GM23248 (cell line): ENCODE measurements around the gene DEFB123. TPM values are rescaled to one million over a fixed set of nuclear protein-coding genes. Genes with fewer than 3 reads are reported as not detected.

Experiments used
- DNase-seq: peaks from one replicate; pipeline ENCODE4 v3.0.0-alpha.2; 2015
- H2AFZ ChIP-seq: fragments of 200-600 bp; sonication (generic); 2 replicates; pipeline ENCODE4 v1.6.1; 2016; ENCODE audit warnings: antibody characterized with exemption
- H3F3A ChIP-seq: fragments of 200-600 bp; sonication (generic); 2 replicates; pipeline ENCODE4 v1.6.1; 2016; ENCODE audit warnings: mild to moderate bottlenecking, antibody characterized with exemption, mixed run types; ENCODE audit not compliant: insufficient read depth
- H3K27ac ChIP-seq: fragments of 200-600 bp; sonication (generic); 2 replicates; pipeline ENCODE4 v1.5.1; 2016; ENCODE audit warnings: mild to moderate bottlenecking
- H3K27me3 ChIP-seq: fragments of 200-600 bp; sonication (generic); replicated peaks from 2 replicates; pipeline ENCODE4 v1.6.1; 2016; ENCODE audit warnings: mild to moderate bottlenecking; ENCODE audit not compliant: insufficient read depth
- H3K36me3 ChIP-seq: fragments of 200-600 bp; sonication (generic); 2 replicates; pipeline ENCODE4 v1.6.1; 2016; ENCODE audit warnings: low read depth, mild to moderate bottlenecking
- H3K4me1 ChIP-seq: fragments of 200-600 bp; sonication (generic); 2 replicates; pipeline ENCODE4 v1.6.1; 2016; ENCODE audit warnings: mild to moderate bottlenecking; ENCODE audit not compliant: insufficient read depth
- H3K4me2 ChIP-seq: fragments of 200-600 bp; sonication (generic); one replicate; pipeline ENCODE4 v1.6.1; 2016; ENCODE audit warnings: mild to moderate bottlenecking; ENCODE audit not compliant: unreplicated experiment
- H3K4me3 ChIP-seq: fragments of 200-600 bp; sonication (generic); 2 replicates; pipeline ENCODE4 v1.5.1; 2016; ENCODE audit warnings: mild to moderate bottlenecking
- H3K79me2 ChIP-seq: fragments of 200-600 bp; sonication (generic); 2 replicates; pipeline ENCODE4 v1.6.1; 2016; ENCODE audit warnings: mild to moderate bottlenecking; ENCODE audit not compliant: insufficient read depth
- H3K9ac ChIP-seq: fragments of 200-600 bp; sonication (generic); 2 replicates; pipeline ENCODE4 v1.6.1; 2016; ENCODE audit warnings: mild to moderate bottlenecking
- H3K9me2 ChIP-seq: fragments of 200-600 bp; sonication (generic); 2 replicates; pipeline ENCODE4 v1.6.1; 2016; ENCODE audit warnings: mixed run types, mild to moderate bottlenecking, moderate library complexity; ENCODE audit not compliant: insufficient read depth
- H3K9me3 ChIP-seq: fragments of 200-600 bp; sonication (generic); one replicate; pipeline ENCODE4 v1.6.1; 2017; ENCODE audit warnings: low read depth
- H4K20me1 ChIP-seq: fragments of 200-600 bp; sonication (generic); 2 replicates; pipeline ENCODE4 v1.6.0; 2016; ENCODE audit not compliant: insufficient read depth
- EZH2 ChIP-seq: fragments of 200-600 bp; sonication (generic); IDR thresholded peaks from 2 replicates; pipeline ENCODE4 v1.6.1; 2018; ENCODE audit warnings: antibody characterized with exemption, mild to moderate bottlenecking; ENCODE audit not compliant: insufficient read depth, poor library complexity, severe bottlenecking
- EZH2phosphoT487 ChIP-seq: fragments of 200-600 bp; sonication (generic); IDR thresholded peaks from 2 replicates; pipeline ENCODE4 v1.6.1; 2018; ENCODE audit warnings: antibody characterized with exemption, moderate library complexity, mild to moderate bottlenecking, low read depth; ENCODE audit not compliant: insufficient read depth
- WGBS, 2 experiments: methylation state at CpG; one replicate each; pipeline ENCODE4 v1.1.6; 2015 to 2017; ENCODE audit warnings: low lambda C conversion rate in 2 of 2, low coverage in 1 of 2; ENCODE audit errors: missing lambda C conversion rate in 2 of 2; 5-methylcytosine and 5-hydroxymethylcytosine counted together
- in situ Hi-C: fragments of 300-500 bp; cut with MboI; formaldehyde crosslinking; loops from 2 replicates; pipeline ENCODE4 v1.15.0; 2020
- polyA plus RNA-seq: library from polyadenylated mRNA; unstranded; fragments of >200 nt; fragmentation: Nextera tagmentation; extraction: Ambion mirVana; gene quantifications from 2 replicates; pipeline ENCODE4 v1.2.1, GENCODE V29; 2016
- total RNA-seq: library from RNA; depleted of rRNA; stranded (reverse); fragments of >200 nt; shearing (Covaris generic); gene quantifications from 2 replicates; pipeline ENCODE4 v1.2.3, GENCODE V29; 2014; rRNA removed

DEFB123 gene
- total and polyA plus RNA-seq, 2 experiments from 2014 or later, result not detected

DNA sequence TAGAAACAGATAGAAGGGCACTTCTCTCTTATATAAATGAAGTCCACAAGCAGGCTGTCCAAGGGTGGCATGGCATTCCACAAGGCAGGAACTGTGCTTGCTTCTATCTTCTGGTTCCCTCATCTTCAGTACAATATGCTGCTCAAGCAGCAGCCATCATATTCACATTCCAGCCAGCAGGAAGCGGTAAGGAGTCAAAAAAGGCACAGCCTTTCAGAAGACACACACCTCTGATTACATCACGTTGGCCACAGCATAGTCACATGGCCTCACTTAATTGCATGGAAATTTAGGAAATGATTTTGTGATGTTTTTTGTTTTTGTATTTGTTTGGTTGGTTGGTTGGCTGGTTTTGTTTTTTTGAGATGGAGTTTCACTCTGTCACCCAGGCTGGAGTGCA lies 53.7 kb downstream of the DEFB123 start:
- Histone ChIP-seq H3K27me3 (0 out of 2 replicates have a peak, but pooled peaks cover under 1% of the 10 kb centered on the region), H2AFZ (no peak overlapping the region)

DNA sequence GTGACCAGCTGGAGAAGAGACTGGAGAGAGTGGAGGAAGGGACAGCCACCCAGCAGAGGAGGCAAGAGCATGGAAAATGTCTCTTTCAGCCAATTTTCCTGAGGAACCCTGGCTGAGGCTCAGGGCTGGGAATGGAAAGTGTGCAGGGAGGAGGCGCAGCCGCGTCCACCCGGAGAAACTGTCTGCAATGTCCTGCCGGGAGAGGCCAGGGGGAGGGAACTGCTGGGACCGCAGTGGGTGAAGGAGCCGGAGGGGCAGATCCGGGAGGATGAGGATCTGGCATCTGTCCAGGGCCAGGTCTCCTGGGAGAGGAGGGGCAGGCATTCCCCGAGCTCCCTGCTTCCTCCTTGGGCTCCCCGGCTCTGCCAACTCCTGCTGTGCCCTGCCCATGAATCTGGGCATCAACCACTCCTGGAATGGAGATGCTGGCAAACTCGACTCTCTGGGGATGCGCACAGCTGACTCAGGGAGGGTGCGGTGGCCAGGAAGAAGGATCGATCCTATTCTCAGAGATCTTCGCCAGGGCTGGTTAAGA lies 56.4 kb downstream of the DEFB123 start:
- no peaks in the 10 kb centered on the region for H3K9me2 ChIP-seq
- no peaks in the 10 kb centered on the region for H3K27me3 ChIP-seq
- no peaks in the 10 kb centered on the region for H3K36me3 ChIP-seq
- peak; percentile 80 for DNase-seq
- peak overlapping the region; percentile 54 for H3K4me2 ChIP-seq
- H3K4me1 ChIP-seq, result peaks cover 15% of the 10 kb centered on the region
- TF ChIP-seq EZH2phosphoT487 (no peak), EZH2 (no peak)
- peak overlapping the region; percentile 57 for H3K4me3 ChIP-seq
- H3F3A ChIP-seq, result peaks cover 7% of the 10 kb centered on the region; the same call in 1 of the 2 replicates
- H3K79me2 ChIP-seq, result no peaks in the 10 kb centered on the region
- no peaks in the 10 kb centered on the region for H3K9me3 ChIP-seq
- WGBS, 2 experiments, result 1 to 2% methylated on average over 15 of the region's 15 CpGs
- peak overlapping the region; percentile 40; the same call in 1 of the 2 replicates for H3K9ac ChIP-seq
- in situ Hi-C loops, result no loop called here
- H4K20me1 ChIP-seq, result no peaks in the 10 kb centered on the region
- peak overlapping the region; percentile 66 for H2AFZ ChIP-seq
- peak overlapping the region; percentile 34 for H3K27ac ChIP-seq

More for the DNA sequence above, 53.7 kb downstream of the DEFB123 start:
- Histone ChIP-seq H3K9me2 (no peaks in the 10 kb centered on the region), H3K27ac (no peak overlapping the region), H3K4me1 (peaks cover 15% of the 10 kb centered on the region), H3K36me3 (no peaks in the 10 kb centered on the region), H3K9ac (no peak overlapping the region), H3K9me3 (no peaks in the 10 kb centered on the region), H3F3A (peaks cover 7% of the 10 kb centered on the region; the same call in 1 of the 2 replicates), H3K4me3 (no peak overlapping the region), H3K4me2 (no peak overlapping the region), H3K79me2 (no peaks in the 10 kb centered on the region), H4K20me1 (no peaks in the 10 kb centered on the region)
- WGBS, 2 experiments, result 37 to 47% methylated on average over 2 of the region's 2 CpGs
- in situ Hi-C loops, result no loop called here
- DNase-seq, result peak; percentile 60
- TF ChIP-seq EZH2phosphoT487, result no peak
- no peak for TF ChIP-seq EZH2

DNA sequence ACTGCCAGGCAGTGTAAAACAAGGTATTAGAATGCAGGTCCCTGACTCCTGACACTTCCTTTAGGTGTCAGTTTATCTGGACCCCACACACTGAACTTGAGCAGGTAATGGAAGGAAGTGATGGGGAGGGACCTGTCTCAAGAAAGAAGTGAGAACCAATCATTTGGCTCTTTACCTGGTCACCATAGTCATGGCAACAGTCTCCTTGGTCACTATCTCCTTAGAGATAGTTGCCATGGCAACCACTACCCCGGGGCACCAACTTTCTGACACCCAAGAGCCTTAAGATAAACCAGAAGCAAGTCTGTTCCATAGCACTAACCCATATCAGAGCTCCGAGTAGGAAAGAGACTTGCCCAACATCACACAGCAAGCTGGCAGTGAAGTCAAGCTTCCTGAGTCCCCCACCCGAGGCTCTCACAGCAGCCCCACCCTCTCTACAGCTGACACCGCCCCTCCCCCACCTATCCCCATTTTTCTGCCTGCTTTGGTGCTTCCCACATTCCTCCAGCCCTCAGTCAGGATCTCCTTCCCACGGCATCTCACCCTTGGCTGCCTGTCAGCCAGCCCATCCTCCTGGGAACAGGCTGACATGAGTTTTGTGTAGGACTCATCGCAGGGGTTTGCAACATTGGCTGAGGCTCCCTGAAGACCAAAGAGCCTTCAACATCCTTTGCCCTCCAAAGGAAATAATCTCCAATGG lies 57.6 kb downstream of the DEFB123 start:
- peaks cover 15% of the 10 kb centered on the region for H3K4me1 ChIP-seq
- H3K9me2 ChIP-seq, result no peaks in the 10 kb centered on the region
- H3K27me3 ChIP-seq, result no peaks in the 10 kb centered on the region
- no peak overlapping the region for H2AFZ ChIP-seq
- peak overlapping the region; percentile 34 for H3K27ac ChIP-seq
- H3K9me3 ChIP-seq, result no peaks in the 10 kb centered on the region
- H3K4me3 ChIP-seq, result no peak overlapping the region
- peaks cover 7% of the 10 kb centered on the region; the same call in 1 of the 2 replicates for H3F3A ChIP-seq
- no peaks in the 10 kb centered on the region for H3K79me2 ChIP-seq
- no peaks in the 10 kb centered on the region for H3K36me3 ChIP-seq
- in situ Hi-C loops, result no loop called here
- H3K9ac ChIP-seq, result no peak overlapping the region
- TF ChIP-seq EZH2 (no peak), EZH2phosphoT487 (no peak)
- DNase-seq, result peak; percentile 82
- no peak overlapping the region for H3K4me2 ChIP-seq
- WGBS, 2 experiments, result 37 to 41% methylated on average over 5 to 6 of the region's 6 CpGs
- no peaks in the 10 kb centered on the region for H4K20me1 ChIP-seq

Other genes starting within 250 kb of the DEFB123 start
- not detected in 2 replicates for gene DEFB115, start 183.0 kb upstream of the DEFB123 start, total RNA-seq
- not detected in 2 replicates for gene DEFB115, start 183.0 kb upstream of the DEFB123 start, polyA plus RNA-seq
- gene DEFB116, start 132.0 kb upstream of the DEFB123 start, total RNA-seq, result not detected in 2 replicates
- not detected in 2 replicates for gene DEFB116, start 132.0 kb upstream of the DEFB123 start, polyA plus RNA-seq
- gene DEFB118, start 72.0 kb upstream of the DEFB123 start, total RNA-seq, result not detected in 2 replicates
- not detected in 2 replicates for gene DEFB118, start 72.0 kb upstream of the DEFB123 start, polyA plus RNA-seq
- not detected in 2 replicates for gene DEFB119, start 50.0 kb upstream of the DEFB123 start, total RNA-seq
- not detected in 2 replicates for gene DEFB119, start 50.0 kb upstream of the DEFB123 start, polyA plus RNA-seq
- gene DEFB121, start 34.4 kb upstream of the DEFB123 start, total RNA-seq, result not detected in 2 replicates
- not detected in 2 replicates for gene DEFB121, start 34.4 kb upstream of the DEFB123 start, polyA plus RNA-seq
- not detected in 2 replicates for gene DEFB124, start 34.5 kb downstream of the DEFB123 start, total RNA-seq
- gene DEFB124, start 34.5 kb downstream of the DEFB123 start, polyA plus RNA-seq, result not detected in 2 replicates
- gene REM1, start 34.7 kb downstream of the DEFB123 start, total RNA-seq, result not detected in 2 replicates
- gene REM1, start 34.7 kb downstream of the DEFB123 start, polyA plus RNA-seq, result not detected in 2 replicates
- gene HM13, start 73.8 kb downstream of the DEFB123 start, total RNA-seq, result 110 and 117 TPM in 2 replicates
- gene HM13, start 73.8 kb downstream of the DEFB123 start, polyA plus RNA-seq, result 424 and 434 TPM in 2 replicates
- 583 and 780 TPM in 2 replicates for gene ID1, start 164.7 kb downstream of the DEFB123 start, total RNA-seq
- gene ID1, start 164.7 kb downstream of the DEFB123 start, polyA plus RNA-seq, result 248 TPM in 2 replicates
- not detected in 2 replicates for gene COX4I2, start 197.3 kb downstream of the DEFB123 start, total RNA-seq
- not detected in 2 replicates for gene COX4I2, start 197.3 kb downstream of the DEFB123 start, polyA plus RNA-seq